Hematopoietic multipotent progenitor cell treated with erythropoietin and hydrocortisone succinate and interleukin-3 and kit ligand, for 8 days (in vitro differentiated cells): ENCODE measurements around the gene TCP11L1.
"Not testable (repeated sequence)": the region's sequence is repeated elsewhere in the genome, so short reads cannot be mapped to it uniquely, and the experiment has no call there.

Source experiments
- DNase-seq: peaks from one replicate; pipeline ENCODE4 v3.0.0-alpha.2; 2015

The TCP11L1 gene

GRCh38 chr11:33035011-33035410 lies 4.4 kb upstream of the TCP11L1 start:
- no peak for DNase-seq

DNA sequence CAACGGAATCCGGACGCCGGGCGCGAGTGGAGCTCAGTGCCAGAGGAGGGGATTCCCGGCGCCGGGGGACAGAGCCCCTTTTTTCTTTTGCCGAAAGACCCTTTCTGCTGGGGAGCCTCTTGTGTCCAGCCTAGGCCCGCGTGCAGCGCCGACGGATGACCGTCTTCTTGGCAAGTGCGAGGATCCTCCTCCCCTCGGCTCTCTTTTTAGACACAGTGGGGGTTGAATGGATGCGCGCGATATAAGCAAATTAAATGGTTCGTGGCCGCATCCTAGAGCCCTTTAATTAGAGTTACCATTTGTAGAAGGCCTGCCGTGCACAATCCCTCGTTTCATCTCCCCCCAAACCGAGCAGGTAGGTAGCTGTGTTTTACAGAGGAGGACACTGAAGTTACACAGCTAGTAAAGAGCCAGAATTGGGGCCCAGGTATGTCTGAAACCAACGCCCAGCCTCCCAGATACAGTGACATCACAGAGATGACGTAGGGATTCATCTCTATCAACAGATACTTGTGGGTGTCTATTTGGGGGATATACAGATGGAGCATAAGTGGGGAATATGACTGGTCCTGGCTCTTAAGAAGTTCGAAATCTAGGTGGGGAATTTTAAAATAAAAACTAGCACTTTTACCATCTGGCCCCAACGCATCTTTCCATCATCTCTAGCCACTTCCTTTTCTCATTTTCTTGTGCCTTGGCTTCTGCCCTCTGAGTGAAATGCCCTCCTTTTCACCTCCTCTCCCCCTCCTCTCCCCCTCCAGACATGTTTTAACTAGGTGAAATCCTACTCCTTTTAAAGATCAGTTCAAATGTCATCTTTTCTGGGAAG lies 875 bp downstream of the TCP11L1 start:
- peak; percentile 28 for DNase-seq

- no peak for DNase-seq
These were observed 1.6 kb downstream of the TCP11L1 start for GRCh38 chr11:33040862-33041453.

GRCh38 chr11:33043221-33043830 lies 4.0 kb downstream of the TCP11L1 start:
- no peak for DNase-seq

- no peak for DNase-seq
These were observed 4.9 kb downstream of the TCP11L1 start for GRCh38 chr11:33044285-33044756.

GRCh38 chr11:33045551-33046255 lies 6.3 kb downstream of the TCP11L1 start:
- peak; percentile 70 for DNase-seq

DNA sequence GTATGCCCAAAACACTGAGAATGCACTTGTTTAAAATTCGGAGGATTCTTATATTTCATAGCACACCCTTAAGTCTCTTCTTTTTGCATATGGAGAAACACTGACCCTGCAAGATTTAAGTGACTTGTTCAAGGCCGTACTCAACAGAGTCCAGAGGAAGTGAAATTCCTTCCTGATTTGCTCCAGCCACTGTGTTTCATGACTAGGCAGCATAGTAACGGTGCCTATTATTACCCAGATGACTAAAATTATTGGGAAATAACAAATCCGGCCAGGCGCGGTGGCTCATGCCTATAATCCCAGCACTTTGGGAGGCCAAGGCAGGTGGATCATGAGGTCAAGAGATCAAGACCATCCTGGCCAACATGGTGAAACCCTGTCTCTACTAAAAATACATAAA lies 9.3 kb downstream of the TCP11L1 start:
- DNase-seq: not testable (repeated sequence)

- DNase-seq: not testable (repeated sequence)
These were observed 10.4 kb downstream of the TCP11L1 start for GRCh38 chr11:33049565-33050408.

GRCh38 chr11:33052231-33052630 lies 12.9 kb downstream of the TCP11L1 start:
- DNase-seq: no peak

- no peak for DNase-seq
These were observed 16.0 kb downstream of the TCP11L1 start for GRCh38 chr11:33055375-33055774.

DNA sequence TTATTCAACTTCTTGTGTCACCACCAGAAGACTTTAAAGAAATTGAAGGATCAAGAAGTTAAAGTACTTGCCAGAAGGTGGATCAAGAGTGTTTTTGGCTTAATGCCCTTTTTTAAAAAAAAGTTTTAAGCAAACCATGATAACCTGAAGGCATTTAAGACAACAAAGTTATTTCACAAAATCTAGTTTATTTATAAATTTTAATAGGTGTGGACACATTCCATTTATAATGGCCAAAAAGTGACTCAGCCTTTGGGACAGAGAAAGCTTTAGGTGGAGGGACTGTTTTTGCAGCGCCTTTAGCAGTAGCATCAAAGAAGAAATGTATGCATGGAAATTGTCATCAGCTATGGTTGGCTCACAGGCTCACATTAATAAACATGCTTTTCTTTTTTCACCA lies 17.9 kb downstream of the TCP11L1 start:
- no peak for DNase-seq

GRCh38 chr11:33059331-33060007 lies 20.1 kb downstream of the TCP11L1 start:
- DNase-seq: no peak

DNA sequence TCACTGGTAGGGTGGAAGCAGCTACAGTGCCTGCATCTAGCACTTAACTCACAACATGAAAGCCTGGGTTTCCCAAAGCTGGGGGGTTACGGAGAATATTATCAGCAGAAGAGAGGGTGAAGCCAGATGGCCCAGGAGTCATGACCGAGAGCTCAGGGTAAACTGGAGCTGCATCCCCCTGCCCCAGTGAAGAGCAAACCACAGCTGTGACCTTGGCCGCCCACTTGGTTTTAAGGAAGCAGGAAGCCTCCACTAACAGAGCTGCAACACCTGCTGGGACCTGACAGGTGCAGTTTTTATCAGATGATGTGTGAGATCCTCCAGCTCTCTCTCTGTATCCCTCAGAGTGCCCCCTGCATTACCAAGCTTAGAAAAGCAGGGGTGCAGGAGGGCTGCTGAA lies 20.9 kb downstream of the TCP11L1 start:
- no peak for DNase-seq

DNA sequence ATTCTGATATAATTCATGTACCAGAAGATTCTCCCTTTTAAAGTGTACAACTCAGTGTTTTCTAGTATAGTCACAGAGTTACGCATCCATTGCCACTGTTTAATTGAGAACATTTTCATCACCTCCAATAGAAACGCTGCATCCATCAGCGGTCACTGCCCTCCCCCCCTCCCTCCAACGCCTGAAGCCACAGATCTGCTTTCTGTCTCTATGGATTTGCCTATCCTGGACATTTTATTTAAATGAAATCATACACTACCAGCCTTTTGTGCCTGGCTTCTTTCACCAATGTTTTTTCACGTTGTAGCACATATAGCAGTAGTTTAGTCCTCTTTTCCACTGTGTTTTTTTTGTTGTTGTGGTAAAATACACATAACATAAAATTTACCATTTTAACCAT lies 22.8 kb downstream of the TCP11L1 start:
- no peak for DNase-seq

DNA sequence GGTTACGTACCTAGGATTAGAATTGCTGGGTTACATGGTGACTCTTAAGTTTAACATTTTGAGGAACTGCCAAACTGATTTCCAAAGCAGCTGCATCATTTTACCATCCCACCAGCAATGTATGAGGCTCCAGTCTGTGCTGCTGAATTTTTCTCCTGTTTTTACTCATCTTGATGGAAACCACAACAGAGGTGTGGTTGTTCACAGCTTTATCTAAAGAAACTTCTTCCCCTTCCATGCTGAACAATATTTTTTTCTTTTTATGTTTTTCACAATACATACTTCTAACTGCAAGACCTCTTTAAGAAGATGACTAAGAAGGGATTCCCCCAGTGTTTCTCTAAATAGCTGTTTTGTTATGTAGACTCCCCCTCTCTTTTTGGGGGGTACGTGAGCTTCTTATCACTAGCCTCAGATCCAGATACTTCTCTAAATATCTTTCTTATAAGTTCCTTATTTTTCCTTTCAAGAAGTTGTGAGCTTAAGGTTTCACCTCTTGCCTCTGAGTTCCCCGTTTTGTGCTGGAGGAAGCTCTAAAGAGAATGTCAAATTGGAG lies 24.0 kb downstream of the TCP11L1 start:
- DNase-seq: peak; percentile 7

GRCh38 chr11:33064033-33064825 lies 24.9 kb downstream of the TCP11L1 start:
- no peak for DNase-seq

GRCh38 chr11:33064866-33065265 lies 25.5 kb downstream of the TCP11L1 start:
- DNase-seq: no peak

- peak; percentile 67 for DNase-seq
These were observed 26.2 kb downstream of the TCP11L1 start for GRCh38 chr11:33065445-33066178.

GRCh38 chr11:33067294-33067693 lies 27.9 kb downstream of the TCP11L1 start:
- no peak for DNase-seq
